HEK293T (cell line): ENCODE measurements around the gene PSG5.
"Not testable (repeated sequence)": the region's sequence is repeated elsewhere in the genome, so short reads cannot be mapped to it uniquely, and the experiment has no call there.

Experiments
- BHLHE40 ChIP-seq: fragments of 450-650 bp; IDR thresholded peaks from 2 replicates; pipeline ENCODE4 v1.6.1; 2016; ENCODE audit warnings: mild to moderate bottlenecking, moderate library complexity, borderline replicate concordance
- ELF4 ChIP-seq: fragments of 450-650 bp; IDR thresholded peaks from 2 replicates; pipeline ENCODE4 v1.6.1; 2017; ENCODE audit warnings: antibody characterized with exemption
- FOXM1 ChIP-seq: fragments of 450-650 bp; IDR thresholded peaks from 2 replicates; pipeline ENCODE4 v1.6.1; 2017; ENCODE audit warnings: mild to moderate bottlenecking, borderline replicate concordance

GRCh38 chr19:43201891-43202290 is 15.6 kb upstream of the PSG5 start:
- not testable (repeated sequence) for TF ChIP-seq FOXM1, BHLHE40, ELF4
